Left lobe of liver (tissue), 2 donors: ENCODE measurements around the gene MYADM. TPM values are rescaled to one million over a fixed set of nuclear protein-coding genes. Genes with fewer than 3 reads are reported as not detected.

Experiments
- ATAC-seq: fragments of 200-7000 bp; cut with Tn5 transposase; one replicate; pipeline ENCODE4 v1.9.1; 2020; ENCODE audit warnings: mild to moderate bottlenecking, moderate library complexity
- DNase-seq: peaks from one replicate; pipeline ENCODE4 v3.0.0-alpha.2; 2020; ENCODE audit warnings: low spot score
- total RNA-seq: library from RNA; stranded (reverse); gene quantifications from one replicate; pipeline ENCODE4 v1.2.1, GENCODE V29; 2021
- donor health status: DM: no; HTN: no; CAD: no; lungs with moderate emphysema.
- donor health status: DM: no; HTN: yes; CAD: no.

The MYADM gene
- total RNA-seq, 1 donor from 2014 or later, result 15.2 TPM

GRCh38 chr19:53883231-53883661, 15.6 kb downstream of the MYADM start:
- no peak for DNase-seq
- ATAC-seq, result no peak

GRCh38 chr19:53883741-53884140, 16.1 kb downstream of the MYADM start:
- ATAC-seq, result no peak

GRCh38 chr19:53884256-53884655, 16.6 kb downstream of the MYADM start:
- ATAC-seq (no peak), DNase-seq (no peak)

More at GRCh38 chr19:53883741-53884140, 16.1 kb downstream of the MYADM start:
- no peak for DNase-seq

- DNase-seq (no peak), ATAC-seq (no peak)
Measured at GRCh38 chr19:53885036-53885435, 17.4 kb downstream of the MYADM start.

GRCh38 chr19:53892301-53892980, 24.8 kb downstream of the MYADM start:
- ATAC-seq, result no peak
- no peak for DNase-seq

- ATAC-seq, result no peak
Measured at GRCh38 chr19:53892981-53893325, 25.3 kb downstream of the MYADM start.

GRCh38 chr19:53894707-53895106, 27.0 kb downstream of the MYADM start:
- no peak for ATAC-seq
- DNase-seq, result no peak

More at GRCh38 chr19:53892981-53893325, 25.3 kb downstream of the MYADM start:
- no peak for DNase-seq

- ATAC-seq (no peak), DNase-seq (no peak)
Measured at GRCh38 chr19:53896682-53897081, 29.0 kb downstream of the MYADM start.

- no peak for ATAC-seq
- DNase-seq, result no peak
Measured at GRCh38 chr19:53897459-53897858, 29.8 kb downstream of the MYADM start.

- DNase-seq, result no peak
- no peak for ATAC-seq
Measured at GRCh38 chr19:53898166-53898565, 30.5 kb downstream of the MYADM start.

GRCh38 chr19:53898636-53899341, 31.1 kb downstream of the MYADM start:
- no peak for DNase-seq
- no peak for ATAC-seq

- DNase-seq, result no peak
- no peak for ATAC-seq
Measured at GRCh38 chr19:53900191-53900860, 32.6 kb downstream of the MYADM start.

GRCh38 chr19:53903055-53903680, 35.5 kb downstream of the MYADM start:
- DNase-seq, result no peak
- ATAC-seq, result peak; percentile 44

GRCh38 chr19:53904909-53905308, 37.2 kb downstream of the MYADM start:
- ATAC-seq (no peak), DNase-seq (no peak)

- ATAC-seq (no peak), DNase-seq (no peak)
Measured at GRCh38 chr19:53905787-53906186, 38.1 kb downstream of the MYADM start.

- ATAC-seq, result peak; percentile 79
- DNase-seq, result no peak
Measured at GRCh38 chr19:53906211-53907192, 38.8 kb downstream of the MYADM start.

- no peak for ATAC-seq
- DNase-seq, result no peak
Measured at GRCh38 chr19:53907193-53907581, 39.5 kb downstream of the MYADM start.

GRCh38 chr19:53907690-53908089, 40.0 kb downstream of the MYADM start:
- ATAC-seq (no peak), DNase-seq (no peak)

GRCh38 chr19:53908106-53908934, 40.6 kb downstream of the MYADM start:
- no peak for DNase-seq
- ATAC-seq, result peak; percentile 66
